ENCODE results near the gene CD81.

The CD81 gene

GRCh38 chr11:2361565-2361964 lies 15.5 kb upstream of the CD81 start:
- H3K9ac ChIP-seq (ENCODE audit: low read length): no peak overlapping the region
- H3K9me2 ChIP-seq (replicated peaks; ENCODE audit: insufficient read depth, low read length): no peaks in the 10 kb centered on the region
- no peaks in the 10 kb centered on the region for H3K27me3 ChIP-seq (ENCODE audit: low read length)
- H3K4me2 ChIP-seq (ENCODE audit: low read depth, low read length, poor library complexity, severe bottlenecking): no peak overlapping the region
- H4K20me1 ChIP-seq (ENCODE audit: low read depth, low read length): no peaks in the 10 kb centered on the region
- no peak overlapping the region for H2AFZ ChIP-seq (ENCODE audit: low read depth, low read length, severe bottlenecking)
- no peaks in the 10 kb centered on the region for H3K9me3 ChIP-seq (ENCODE audit: insufficient read depth, low read length)
- TF ChIP-seq EZH2phosphoT487 (conservative IDR thresholded peaks at IDR 0.05; ENCODE audit: low read length) (no peak), CTCF (IDR thresholded peaks at IDR 0.05; ENCODE audit: insufficient read depth, low read length, poor library complexity, severe bottlenecking) (no peak)
- no peaks in the 10 kb centered on the region for H3F3A ChIP-seq (ENCODE audit: insufficient read depth)
- H3K36me3 ChIP-seq (ENCODE audit: low read length): no peaks in the 10 kb centered on the region
- no peaks in the 10 kb centered on the region for H3K79me2 ChIP-seq (ENCODE audit: insufficient read depth, low read length)
- no peak overlapping the region for H3K4me3 ChIP-seq (ENCODE audit: insufficient read depth, low read length, poor library complexity, severe bottlenecking)
- no peak overlapping the region for H3K27ac ChIP-seq (ENCODE audit: low read depth, low read length)

- Histone ChIP-seq H3K9me2 (replicated peaks; ENCODE audit: insufficient read depth, low read length) (no peaks in the 10 kb centered on the region), H3K4me3 (ENCODE audit: insufficient read depth, low read length, poor library complexity, severe bottlenecking) (no peak overlapping the region), H2AFZ (ENCODE audit: low read depth, low read length, severe bottlenecking) (no peak overlapping the region), H3F3A (ENCODE audit: insufficient read depth) (no peaks in the 10 kb centered on the region), H3K4me2 (ENCODE audit: low read depth, low read length, poor library complexity, severe bottlenecking) (no peak overlapping the region), H3K9ac (ENCODE audit: low read length) (no peak overlapping the region), H3K79me2 (ENCODE audit: insufficient read depth, low read length) (no peaks in the 10 kb centered on the region), H3K27ac (ENCODE audit: low read depth, low read length) (no peak overlapping the region), H3K27me3 (ENCODE audit: low read length) (no peaks in the 10 kb centered on the region), H3K9me3 (ENCODE audit: insufficient read depth, low read length) (no peaks in the 10 kb centered on the region), H4K20me1 (ENCODE audit: low read depth, low read length) (no peaks in the 10 kb centered on the region), H3K36me3 (ENCODE audit: low read length) (no peaks in the 10 kb centered on the region)
- TF ChIP-seq CTCF (IDR thresholded peaks at IDR 0.05; ENCODE audit: insufficient read depth, low read length, poor library complexity, severe bottlenecking): no peak
Observed at GRCh38 chr11:2362414-2362813, 14.7 kb upstream of the CD81 start.

GRCh38 chr11:2363130-2363529 lies 14.0 kb upstream of the CD81 start:
- Histone ChIP-seq H3K9ac (ENCODE audit: low read length) (no peak overlapping the region), H3K4me2 (ENCODE audit: low read depth, low read length, poor library complexity, severe bottlenecking) (no peak overlapping the region), H3K9me2 (replicated peaks; ENCODE audit: insufficient read depth, low read length) (no peaks in the 10 kb centered on the region), H3K79me2 (ENCODE audit: insufficient read depth, low read length) (no peaks in the 10 kb centered on the region), H4K20me1 (ENCODE audit: low read depth, low read length) (no peaks in the 10 kb centered on the region), H3K36me3 (ENCODE audit: low read length) (no peaks in the 10 kb centered on the region), H3K9me3 (ENCODE audit: insufficient read depth, low read length) (no peaks in the 10 kb centered on the region), H2AFZ (ENCODE audit: low read depth, low read length, severe bottlenecking) (no peak overlapping the region), H3K27ac (ENCODE audit: low read depth, low read length) (no peak overlapping the region), H3K27me3 (ENCODE audit: low read length) (no peaks in the 10 kb centered on the region), H3K4me3 (ENCODE audit: insufficient read depth, low read length, poor library complexity, severe bottlenecking) (no peak overlapping the region), H3F3A (ENCODE audit: insufficient read depth) (no peaks in the 10 kb centered on the region)
- TF ChIP-seq EZH2phosphoT487 (conservative IDR thresholded peaks at IDR 0.05; ENCODE audit: low read length) (no peak), CTCF (IDR thresholded peaks at IDR 0.05; ENCODE audit: insufficient read depth, low read length, poor library complexity, severe bottlenecking) (no peak)

Measured in SU-DHL-6 (cell line).